ENCODE data around the gene BLVRB. TPM values are rescaled to one million over a fixed set of nuclear protein-coding genes. Genes with fewer than 3 reads are reported as not detected.

BLVRB gene
- 10.2 and 14.5 TPM in 2 replicates for total RNA-seq (2014; rRNA removed; shearing (Covaris generic); ENCODE audit: low replicate concordance)

DNA sequence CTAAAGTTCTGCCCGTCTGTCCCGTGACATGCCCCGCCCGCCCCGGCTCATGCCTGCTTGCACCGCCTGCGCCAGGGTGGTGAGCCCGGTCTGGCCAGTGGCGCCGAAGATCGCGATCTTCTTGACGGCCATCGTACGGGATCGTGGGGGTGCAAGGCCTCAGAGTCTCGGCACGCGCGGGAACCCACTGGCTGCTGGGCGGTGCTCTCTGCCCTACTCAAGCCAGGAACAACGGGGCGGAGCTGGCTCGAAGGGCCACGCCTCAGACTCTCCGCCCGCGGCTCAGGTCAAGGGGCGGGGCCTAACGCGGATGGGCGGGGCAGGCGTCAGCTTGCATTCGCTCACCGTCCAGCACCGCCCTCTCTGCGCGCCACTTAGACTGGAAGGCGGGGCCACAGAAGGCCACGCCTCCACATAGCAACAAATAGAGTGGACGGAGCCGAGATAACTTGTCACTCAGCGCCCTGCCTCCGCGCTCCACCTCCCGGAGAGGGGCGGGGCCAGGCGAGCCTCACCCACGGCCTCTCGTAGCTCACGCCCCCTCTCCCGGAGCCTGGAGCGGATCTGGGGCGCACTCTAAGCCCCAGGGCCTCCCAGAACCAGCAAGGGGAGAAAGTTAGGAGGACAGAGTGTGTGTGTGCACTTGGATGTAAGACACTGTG is at the start of gene BLVRB:
Gene BLVRB, minus strand, starts transcription at position 189 of the 662 bp plus-strand sequence. Its CDS starts 57 bp downstream, at position 132.
- no peaks in the 10 kb centered on the region for H3K36me3 ChIP-seq (ENCODE audit: insufficient read depth, low read length)
- peak within 1 kb of the TSS; percentile 69 for H3K4me3 ChIP-seq (ENCODE audit: low read length)
- peaks cover 12% of the 10 kb centered on the region for H3K4me1 ChIP-seq (ENCODE audit: low read length)
- H3K27me3 ChIP-seq (ENCODE audit: low read length), result no peaks in the 10 kb centered on the region
- H3K9ac ChIP-seq (ENCODE audit: low read length), result peak within 1 kb of the TSS; percentile 54
- no peaks in the 10 kb centered on the region for H3K9me2 ChIP-seq (replicated peaks; ENCODE audit: insufficient read depth, low read length)
- H3K9me3 ChIP-seq (ENCODE audit: low read length), result no peaks in the 10 kb centered on the region
- DNase-seq, result peak; percentile 99
- H4K20me1 ChIP-seq (ENCODE audit: insufficient read depth, low read depth, low read length), result no peaks in the 10 kb centered on the region
- H3K4me2 ChIP-seq (ENCODE audit: low read depth, low read length, poor library complexity, severe bottlenecking), result peak within 1 kb of the TSS; percentile 83
- H3K27ac ChIP-seq (ENCODE audit: low read length), result no peak within 1 kb of the TSS
- peak within 1 kb of the TSS; percentile 97 for H2AFZ ChIP-seq (ENCODE audit: low read length)
- no peaks in the 10 kb centered on the region for H3K79me2 ChIP-seq (ENCODE audit: low read length)

DNA sequence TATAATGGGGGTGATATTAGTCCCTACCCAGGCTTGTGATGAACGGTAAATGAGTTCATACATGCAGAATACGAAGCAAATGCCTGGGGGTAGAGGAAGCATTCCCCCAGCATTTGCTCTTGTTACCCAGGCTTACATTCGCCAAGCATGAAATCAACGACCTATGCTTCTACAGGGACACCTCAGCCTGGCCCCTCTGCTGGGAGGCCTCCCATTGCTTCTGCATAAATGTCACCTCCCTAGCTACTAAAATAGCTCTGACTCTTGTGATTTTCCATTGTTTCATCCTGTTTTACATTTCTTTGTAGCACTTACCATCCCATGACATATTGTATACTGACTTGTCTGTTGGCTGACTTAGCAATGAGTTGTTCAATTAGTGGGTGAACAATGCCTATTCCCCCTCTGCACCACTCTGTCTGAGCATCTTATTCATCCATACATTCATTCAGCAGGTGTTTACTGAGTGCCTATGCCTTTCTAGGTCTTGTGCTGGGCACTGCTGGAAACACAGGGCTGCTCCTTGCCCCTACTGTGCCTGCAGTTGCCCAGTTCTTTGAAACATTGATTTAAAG is 48.3 kb upstream of the BLVRB start:
- Histone ChIP-seq H3K36me3 (ENCODE audit: insufficient read depth, low read length) (no peaks in the 10 kb centered on the region), H3K27ac (ENCODE audit: low read length) (no peak overlapping the region), H3K9ac (ENCODE audit: low read length) (no peak overlapping the region), H3K9me2 (replicated peaks; ENCODE audit: insufficient read depth, low read length) (no peaks in the 10 kb centered on the region), H3K4me2 (ENCODE audit: low read depth, low read length, poor library complexity, severe bottlenecking) (no peak overlapping the region), H3K79me2 (ENCODE audit: low read length) (no peaks in the 10 kb centered on the region), H2AFZ (ENCODE audit: low read length) (no peak overlapping the region), H4K20me1 (ENCODE audit: insufficient read depth, low read depth, low read length) (no peaks in the 10 kb centered on the region), H3K9me3 (ENCODE audit: low read length) (no peaks in the 10 kb centered on the region), H3K27me3 (ENCODE audit: low read length) (no peaks in the 10 kb centered on the region), H3K4me3 (ENCODE audit: low read length) (no peak overlapping the region), H3K4me1 (ENCODE audit: low read length) (no peaks in the 10 kb centered on the region)
- no peak for DNase-seq

DNA sequence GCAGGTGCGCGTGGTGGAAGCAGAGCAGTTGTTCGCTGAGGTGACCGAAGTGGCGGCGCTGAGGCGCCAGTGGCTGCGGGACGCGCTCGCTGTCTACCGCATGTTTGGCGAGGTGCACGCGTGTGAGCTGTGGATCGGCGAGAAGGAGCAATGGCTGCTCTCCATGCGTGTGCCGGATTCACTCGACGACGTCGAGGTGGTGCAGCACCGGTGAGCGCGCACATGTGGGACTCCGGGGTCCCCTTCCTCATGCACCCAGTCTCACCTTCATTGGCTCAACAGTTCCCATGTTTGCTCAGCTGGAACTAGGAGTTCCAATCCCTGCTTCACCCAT is 47.8 kb upstream of the BLVRB start:
- no peaks in the 10 kb centered on the region for H4K20me1 ChIP-seq (ENCODE audit: insufficient read depth, low read depth, low read length)
- no peak overlapping the region for H3K4me2 ChIP-seq (ENCODE audit: low read depth, low read length, poor library complexity, severe bottlenecking)
- H3K4me1 ChIP-seq (ENCODE audit: low read length), result no peaks in the 10 kb centered on the region
- no peaks in the 10 kb centered on the region for H3K36me3 ChIP-seq (ENCODE audit: insufficient read depth, low read length)
- H3K9me3 ChIP-seq (ENCODE audit: low read length), result no peaks in the 10 kb centered on the region
- no peaks in the 10 kb centered on the region for H3K79me2 ChIP-seq (ENCODE audit: low read length)
- no peak overlapping the region for H3K27ac ChIP-seq (ENCODE audit: low read length)
- no peak overlapping the region for H3K9ac ChIP-seq (ENCODE audit: low read length)
- DNase-seq, result no peak
- no peak overlapping the region for H3K4me3 ChIP-seq (ENCODE audit: low read length)
- H3K27me3 ChIP-seq (ENCODE audit: low read length), result no peaks in the 10 kb centered on the region
- no peak overlapping the region for H2AFZ ChIP-seq (ENCODE audit: low read length)
- no peaks in the 10 kb centered on the region for H3K9me2 ChIP-seq (replicated peaks; ENCODE audit: insufficient read depth, low read length)

DNA sequence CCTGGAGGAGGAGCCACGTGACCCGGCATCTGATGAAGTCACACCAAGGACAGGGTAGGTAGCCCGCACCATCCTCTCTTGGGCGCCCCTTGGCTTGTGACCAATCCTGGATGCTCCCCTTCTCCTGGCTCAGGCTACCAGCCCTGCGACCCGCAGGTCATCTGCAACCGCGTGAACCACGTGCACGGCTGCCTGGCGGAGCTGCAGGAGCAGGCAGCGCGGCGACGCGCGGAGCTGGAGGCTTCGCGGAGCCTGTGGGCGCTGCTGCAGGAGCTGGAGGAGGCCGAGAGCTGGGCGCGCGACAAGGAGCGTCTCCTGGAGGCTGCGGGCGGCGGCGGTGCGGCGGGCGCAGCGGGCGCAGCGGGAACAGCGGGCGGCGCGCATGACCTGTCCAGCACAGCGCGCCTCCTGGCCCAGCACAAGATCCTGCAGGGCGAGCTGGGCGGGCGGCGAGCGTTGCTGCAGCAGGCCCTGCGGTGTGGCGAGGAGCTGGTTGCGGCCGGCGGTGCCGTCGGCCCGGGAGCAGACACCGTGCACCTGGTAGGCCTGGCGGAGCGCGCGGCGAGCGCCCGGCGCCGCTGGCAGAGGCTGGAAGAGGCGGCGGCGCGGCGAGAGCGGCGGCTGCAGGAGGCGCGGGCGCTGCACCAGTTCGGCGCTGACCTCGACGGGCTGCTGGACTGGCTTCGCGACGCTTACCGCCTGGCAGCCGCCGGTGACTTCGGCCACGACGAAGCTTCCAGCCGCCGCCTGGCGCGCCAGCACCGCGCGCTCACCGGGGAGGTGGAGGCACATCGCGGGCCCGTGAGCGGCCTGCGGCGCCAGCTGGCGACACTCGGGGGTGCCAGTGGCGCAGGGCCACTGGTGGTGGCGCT is 47.2 kb upstream of the BLVRB start:
- Histone ChIP-seq H3K36me3 (ENCODE audit: insufficient read depth, low read length) (no peaks in the 10 kb centered on the region), H3K9me2 (replicated peaks; ENCODE audit: insufficient read depth, low read length) (no peaks in the 10 kb centered on the region), H4K20me1 (ENCODE audit: insufficient read depth, low read depth, low read length) (no peaks in the 10 kb centered on the region), H3K79me2 (ENCODE audit: low read length) (no peaks in the 10 kb centered on the region), H3K9me3 (ENCODE audit: low read length) (no peaks in the 10 kb centered on the region), H3K4me1 (ENCODE audit: low read length) (no peaks in the 10 kb centered on the region), H3K4me2 (ENCODE audit: low read depth, low read length, poor library complexity, severe bottlenecking) (no peak overlapping the region), H2AFZ (ENCODE audit: low read length) (no peak overlapping the region), H3K4me3 (ENCODE audit: low read length) (no peak overlapping the region), H3K27ac (ENCODE audit: low read length) (no peak overlapping the region), H3K27me3 (ENCODE audit: low read length) (no peaks in the 10 kb centered on the region), H3K9ac (ENCODE audit: low read length) (no peak overlapping the region)
- no peak for DNase-seq

DNA sequence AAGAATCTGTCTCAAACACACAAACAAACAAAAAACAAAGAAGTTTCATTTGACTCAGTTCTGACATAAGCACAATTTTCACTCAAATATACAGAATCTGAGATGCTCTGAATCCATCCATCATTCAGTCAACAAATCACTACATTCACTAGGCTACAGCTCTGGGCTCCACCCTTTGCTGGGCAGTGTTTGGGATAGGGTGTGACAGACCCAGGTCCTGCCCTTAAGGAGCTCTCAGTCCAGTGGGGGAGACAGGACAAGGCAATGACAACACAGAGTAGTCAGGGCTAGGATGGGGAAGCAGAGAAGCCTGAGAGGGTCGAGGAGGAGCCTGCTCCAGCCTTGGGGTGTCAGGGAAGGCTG is 46.5 kb upstream of the BLVRB start:
- Histone ChIP-seq H2AFZ (ENCODE audit: low read length) (no peak overlapping the region), H3K36me3 (ENCODE audit: insufficient read depth, low read length) (no peaks in the 10 kb centered on the region), H3K9me3 (ENCODE audit: low read length) (no peaks in the 10 kb centered on the region), H3K4me1 (ENCODE audit: low read length) (no peaks in the 10 kb centered on the region), H3K9me2 (replicated peaks; ENCODE audit: insufficient read depth, low read length) (no peaks in the 10 kb centered on the region), H4K20me1 (ENCODE audit: insufficient read depth, low read depth, low read length) (no peaks in the 10 kb centered on the region), H3K27ac (ENCODE audit: low read length) (no peak overlapping the region), H3K4me2 (ENCODE audit: low read depth, low read length, poor library complexity, severe bottlenecking) (no peak overlapping the region), H3K4me3 (ENCODE audit: low read length) (no peak overlapping the region), H3K9ac (ENCODE audit: low read length) (no peak overlapping the region), H3K27me3 (ENCODE audit: low read length) (no peaks in the 10 kb centered on the region), H3K79me2 (ENCODE audit: low read length) (no peaks in the 10 kb centered on the region)
- DNase-seq, result no peak

DNA sequence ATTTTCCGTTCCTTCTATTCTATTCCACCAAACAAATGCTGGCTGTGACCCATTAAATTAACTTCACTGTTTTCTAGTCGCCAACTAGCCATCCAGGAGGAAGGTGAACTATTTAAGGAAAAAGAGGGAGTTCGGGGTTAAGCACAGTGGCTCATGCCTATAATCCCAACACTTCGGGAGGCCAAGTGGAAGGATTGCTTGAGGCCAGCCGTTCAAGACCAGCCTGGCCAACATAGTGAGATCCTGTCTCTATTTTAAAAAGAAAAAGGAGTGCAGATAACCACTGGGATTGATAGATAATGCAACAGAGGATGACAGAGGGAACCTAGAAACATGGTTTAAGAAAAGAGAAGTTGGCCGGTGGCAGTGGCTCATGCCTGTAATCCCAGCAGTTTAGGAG is 45.9 kb upstream of the BLVRB start:
- Histone ChIP-seq H3K9me3 (ENCODE audit: low read length) (no peaks in the 10 kb centered on the region), H3K27ac (ENCODE audit: low read length) (no peak overlapping the region), H3K36me3 (ENCODE audit: insufficient read depth, low read length) (no peaks in the 10 kb centered on the region), H3K4me3 (ENCODE audit: low read length) (no peak overlapping the region), H4K20me1 (ENCODE audit: insufficient read depth, low read depth, low read length) (no peaks in the 10 kb centered on the region), H3K4me1 (ENCODE audit: low read length) (no peaks in the 10 kb centered on the region), H3K27me3 (ENCODE audit: low read length) (no peaks in the 10 kb centered on the region), H2AFZ (ENCODE audit: low read length) (no peak overlapping the region), H3K79me2 (ENCODE audit: low read length) (no peaks in the 10 kb centered on the region), H3K9ac (ENCODE audit: low read length) (no peak overlapping the region), H3K4me2 (ENCODE audit: low read depth, low read length, poor library complexity, severe bottlenecking) (no peak overlapping the region), H3K9me2 (replicated peaks; ENCODE audit: insufficient read depth, low read length) (no peaks in the 10 kb centered on the region)
- DNase-seq, result no peak

DNA sequence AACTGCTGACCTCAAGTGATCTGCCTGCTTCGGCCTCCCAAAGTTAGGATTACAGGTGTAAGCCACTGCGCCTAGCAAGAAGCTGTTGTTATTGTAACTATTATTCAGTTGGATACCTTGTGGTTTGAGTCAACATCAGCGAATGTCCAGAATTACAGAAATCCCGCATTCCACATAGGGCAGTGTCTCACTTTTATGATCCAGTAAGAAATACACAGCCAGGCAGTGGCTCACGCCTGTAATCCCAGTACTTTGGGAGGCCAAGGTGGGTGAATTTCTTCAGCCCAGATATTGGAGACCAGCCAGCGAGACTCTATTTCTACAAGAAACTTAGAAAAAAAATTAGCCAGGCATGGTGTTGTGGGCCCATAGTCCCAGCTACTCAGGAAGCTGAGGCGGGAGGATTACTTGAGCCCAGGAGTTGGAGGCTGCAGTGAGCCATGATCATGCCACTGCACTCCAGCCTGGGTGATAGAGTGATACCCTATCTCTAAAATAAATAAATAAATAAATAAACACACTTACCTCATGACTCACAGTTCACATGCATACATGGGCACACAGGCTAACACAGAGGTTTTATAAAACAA is 45.1 kb upstream of the BLVRB start:
- Histone ChIP-seq H3K9me2 (replicated peaks; ENCODE audit: insufficient read depth, low read length) (no peaks in the 10 kb centered on the region), H3K4me1 (ENCODE audit: low read length) (no peaks in the 10 kb centered on the region), H3K9me3 (ENCODE audit: low read length) (no peaks in the 10 kb centered on the region), H3K27me3 (ENCODE audit: low read length) (no peaks in the 10 kb centered on the region), H3K4me3 (ENCODE audit: low read length) (no peak overlapping the region), H3K4me2 (ENCODE audit: low read depth, low read length, poor library complexity, severe bottlenecking) (no peak overlapping the region), H3K36me3 (ENCODE audit: insufficient read depth, low read length) (no peaks in the 10 kb centered on the region), H2AFZ (ENCODE audit: low read length) (no peak overlapping the region), H3K27ac (ENCODE audit: low read length) (no peak overlapping the region), H3K9ac (ENCODE audit: low read length) (no peak overlapping the region), H3K79me2 (ENCODE audit: low read length) (no peaks in the 10 kb centered on the region), H4K20me1 (ENCODE audit: insufficient read depth, low read depth, low read length) (no peaks in the 10 kb centered on the region)
- DNase-seq, result no peak

DNA sequence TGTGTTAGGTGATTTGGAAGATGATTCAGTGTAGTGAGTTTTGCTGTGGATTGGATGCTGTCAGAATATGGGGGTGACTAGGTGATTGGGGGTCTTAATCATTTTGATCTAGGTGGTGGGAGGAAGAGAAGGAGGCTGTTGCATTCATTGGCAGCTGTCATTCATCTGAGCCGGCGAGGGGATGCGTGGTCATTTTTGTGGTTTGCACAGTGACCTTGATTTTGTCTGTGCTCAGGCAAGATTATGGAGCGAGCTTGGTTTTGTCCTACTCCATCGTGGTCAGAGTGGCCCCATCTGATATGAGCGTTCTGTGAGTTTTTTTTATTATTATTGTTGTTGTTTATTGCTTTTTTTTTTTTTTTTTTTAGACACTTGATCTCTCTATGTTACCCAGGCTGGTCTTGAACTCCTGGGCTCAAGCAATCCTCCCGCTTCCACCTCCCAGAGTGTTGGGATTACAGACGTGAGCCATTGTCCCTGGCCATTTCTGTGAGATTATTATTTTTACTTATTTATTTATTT is 43.3 kb upstream of the BLVRB start:
- no peaks in the 10 kb centered on the region for H3K79me2 ChIP-seq (ENCODE audit: low read length)
- no peaks in the 10 kb centered on the region for H4K20me1 ChIP-seq (ENCODE audit: insufficient read depth, low read depth, low read length)

More for the DNA sequence above, 43.3 kb upstream of the BLVRB start:
- Histone ChIP-seq H3K4me3 (ENCODE audit: low read length) (no peak overlapping the region), H3K36me3 (ENCODE audit: insufficient read depth, low read length) (no peaks in the 10 kb centered on the region), H3K9me3 (ENCODE audit: low read length) (no peaks in the 10 kb centered on the region), H3K9ac (ENCODE audit: low read length) (no peak overlapping the region), H3K27ac (ENCODE audit: low read length) (no peak overlapping the region), H3K4me2 (ENCODE audit: low read depth, low read length, poor library complexity, severe bottlenecking) (no peak overlapping the region), H3K4me1 (ENCODE audit: low read length) (no peaks in the 10 kb centered on the region), H3K27me3 (ENCODE audit: low read length) (no peaks in the 10 kb centered on the region), H3K9me2 (replicated peaks; ENCODE audit: insufficient read depth, low read length) (no peaks in the 10 kb centered on the region), H2AFZ (ENCODE audit: low read length) (no peak overlapping the region)
- no peak for DNase-seq

Data from Karpas-422 (cell line).